ENCODE results near the gene TMEM200C. TPM values are rescaled to one million over a fixed set of nuclear protein-coding genes. Genes with fewer than 3 reads are reported as not detected.

Gene TMEM200C
- total and polyA plus RNA-seq, 10 of the 15 experiments (the other 5 are each of a cell fraction or from before 2014, with no cell fraction given): not detected

DNA sequence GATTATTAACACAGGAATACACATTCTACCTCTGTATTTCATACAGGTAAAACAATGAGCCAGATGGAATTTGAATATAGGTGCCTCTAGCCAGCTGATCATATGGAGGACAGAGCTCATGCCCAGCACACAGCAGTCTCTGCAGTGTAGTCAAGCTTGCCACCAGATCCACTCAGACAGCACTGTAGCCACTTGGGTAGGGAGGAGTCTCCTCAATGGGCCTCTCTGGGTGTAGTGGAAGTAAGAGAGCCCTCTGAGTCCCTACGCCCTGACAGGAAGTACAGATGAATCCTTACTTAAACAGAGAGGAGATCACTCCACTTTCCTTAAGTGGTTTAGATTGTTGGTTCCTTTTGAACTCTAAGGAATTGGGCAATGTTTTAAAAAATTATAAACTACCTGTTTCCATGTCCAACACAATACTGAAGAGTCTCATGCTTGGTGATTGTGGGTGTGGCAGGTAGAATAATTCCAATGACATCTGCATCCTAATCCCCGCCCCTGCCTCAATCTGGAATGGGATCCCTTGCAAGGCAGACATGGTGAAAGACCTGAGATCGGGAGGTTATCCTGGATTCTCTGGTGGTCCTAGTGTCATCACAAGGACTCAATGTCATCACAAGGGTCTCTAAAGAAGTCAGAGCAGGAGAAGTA is 23.0 kb upstream of the TMEM200C start (continued):
- no peak for TF ChIP-seq TAF1 (IDR thresholded peaks at IDR 0.05; ENCODE audit: borderline replicate concordance, low read depth, low read length)

DNA sequence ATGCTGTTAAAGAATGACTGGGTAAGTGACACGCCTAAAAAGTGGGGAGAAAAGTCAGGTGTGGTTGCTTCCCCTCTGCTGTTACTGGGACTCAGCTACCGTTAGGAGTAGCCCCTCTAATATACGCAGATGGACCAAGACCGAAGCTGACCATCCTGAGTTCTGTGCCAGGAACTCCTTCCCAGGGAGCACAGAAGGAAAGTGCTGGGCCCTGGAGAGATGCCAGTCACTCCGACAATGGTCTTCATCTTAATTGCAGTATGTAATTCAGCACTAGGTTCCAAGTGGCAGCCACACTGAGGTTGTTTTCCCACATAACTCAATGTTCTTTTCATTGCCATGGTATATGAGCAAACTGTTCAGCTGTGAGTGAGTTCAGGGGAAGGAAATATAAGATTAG is 19.6 kb upstream of the TMEM200C start:
- DNase-seq (ENCODE audit: low read depth, low spot score) (no peak), ATAC-seq (no peak), FAIRE-seq (no peak)
- H4K20me1 ChIP-seq (ENCODE audit: control insufficient read depth, insufficient read depth): no peaks in the 10 kb centered on the region
- no peaks in the 10 kb centered on the region for H3K79me2 ChIP-seq (ENCODE audit: control insufficient read depth, insufficient read depth, low read length)
- RAD21 ChIA-PET (ENCODE audit: unreplicated experiment): no interaction called here
- no peak overlapping the region for H3K27ac ChIP-seq (ENCODE audit: control insufficient read depth, insufficient read depth)
- H3K4me2 ChIP-seq (ENCODE audit: control insufficient read depth, insufficient read depth): no peak overlapping the region
- WGBS (ENCODE audit: insufficient coverage, insufficient replicate concordance, low lambda C conversion rate, missing lambda C conversion rate): 69% methylated on average over 5 of the region's 5 CpGs
- in situ Hi-C loops (cut with MboI): no loop called here
- no peak overlapping the region for H2AFZ ChIP-seq (ENCODE audit: control insufficient read depth, low read depth, low read length)
- no TSS peak for BruUV-seq (replicated peaks)
- no peak for TF ChIP-seq EED (IDR thresholded peaks at IDR 0.05; ENCODE audit: low read depth)
- TF ChIP-seq MXI1 (IDR thresholded peaks at IDR 0.05; ENCODE audit: low read depth, low read length): no peak
- TF ChIP-seq ZNF622 (IDR thresholded peaks at IDR 0.05): no peak
- POLR2A ChIA-PET: no interaction called here
- SMC1A ChIA-PET (ENCODE audit: uncharacterized antibody, unreplicated experiment): no interaction called here
- intact Hi-C loops (cut with micrococcal nuclease; ENCODE audit: unreplicated experiment): no loop called here
- peaks cover 0 to 2% of the 10 kb centered on the region in 2 experiments; a peak in 1 of 4 replicates for H3K27me3 ChIP-seq (replicated peaks in 1 of 2; ENCODE audit: control insufficient read depth in 2 of 2, insufficient read depth in 2 of 2, low read length in 1 of 2)
- H3K9ac ChIP-seq (ENCODE audit: control insufficient read depth, insufficient read depth, low read length): no peak overlapping the region
- no peaks in the 10 kb centered on the region for H3K4me1 ChIP-seq (ENCODE audit: control insufficient read depth, insufficient read depth, low read length)
- no peaks in the 10 kb centered on the region for H3K9me3 ChIP-seq (replicated peaks; ENCODE audit: control insufficient read depth, insufficient read depth, low read length)
- H3K4me3 ChIP-seq: no peak overlapping the region
- no peaks in the 10 kb centered on the region for H3K36me3 ChIP-seq (ENCODE audit: control insufficient read depth in 2 of 2, insufficient read depth in 2 of 2, low read length in 1 of 2)
- CTCF ChIA-PET: no interaction called here

DNA sequence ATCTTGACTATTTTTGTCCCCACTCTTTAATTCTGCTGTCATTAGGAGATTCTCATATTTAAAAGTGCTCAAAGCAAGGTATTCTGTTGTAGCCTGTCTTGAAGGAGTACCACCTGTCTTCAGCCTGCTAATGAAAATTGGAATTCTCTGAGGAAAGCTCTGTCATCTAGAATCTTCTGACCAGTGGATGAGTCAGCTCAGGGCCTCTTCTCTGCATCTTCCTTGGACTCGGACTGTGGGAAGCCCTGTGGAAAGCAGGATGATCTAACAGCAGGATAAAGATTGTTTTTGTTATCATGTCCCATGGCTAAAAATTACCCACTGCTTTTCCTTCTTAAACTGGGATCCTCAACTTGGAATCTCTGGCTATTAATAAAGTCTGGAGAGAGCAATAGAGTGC is 18.7 kb upstream of the TMEM200C start:
- no peak for ATAC-seq
- Histone ChIP-seq H3K36me3 (ENCODE audit: control insufficient read depth in 2 of 2, insufficient read depth in 2 of 2, low read length in 1 of 2) (no peaks in the 10 kb centered on the region), H3K27me3 (replicated peaks in 1 of 2; ENCODE audit: control insufficient read depth in 2 of 2, insufficient read depth in 2 of 2, low read length in 1 of 2) (peaks cover 0 to 2% of the 10 kb centered on the region in 2 experiments; a peak in 1 of 4 replicates), H2AFZ (ENCODE audit: control insufficient read depth, low read depth, low read length) (no peak overlapping the region), H3K4me2 (ENCODE audit: control insufficient read depth, insufficient read depth) (no peak overlapping the region), H3K79me2 (ENCODE audit: control insufficient read depth, insufficient read depth, low read length) (no peaks in the 10 kb centered on the region), H3K27ac (ENCODE audit: control insufficient read depth, insufficient read depth) (no peak overlapping the region), H4K20me1 (ENCODE audit: control insufficient read depth, insufficient read depth) (no peaks in the 10 kb centered on the region), H3K4me1 (ENCODE audit: control insufficient read depth, insufficient read depth, low read length) (no peaks in the 10 kb centered on the region), H3K9ac (ENCODE audit: control insufficient read depth, insufficient read depth, low read length) (no peak overlapping the region), H3K4me3 (no peak overlapping the region), H3K9me3 (replicated peaks; ENCODE audit: control insufficient read depth, insufficient read depth, low read length) (no peaks in the 10 kb centered on the region)
- intact Hi-C loops (cut with micrococcal nuclease; ENCODE audit: unreplicated experiment) (no loop called here), in situ Hi-C loops (cut with MboI) (no loop called here)
- no peak for FAIRE-seq
- ChIA-PET RAD21 (ENCODE audit: unreplicated experiment) (no interaction called here), POLR2A (no interaction called here), SMC1A (ENCODE audit: uncharacterized antibody, unreplicated experiment) (no interaction called here), CTCF (no interaction called here)
- BruUV-seq (replicated peaks): no TSS peak
- DNase-seq (ENCODE audit: low read depth, low spot score): no peak
- WGBS (ENCODE audit: insufficient coverage, insufficient replicate concordance, low lambda C conversion rate, missing lambda C conversion rate): 0% methylated on average over 1 of the region's 1 CpG
- TF ChIP-seq FOXM1 (IDR thresholded peaks at IDR 0.05; ENCODE audit: low read depth, low read length) (no peak), CREB1 (IDR thresholded peaks at IDR 0.05; ENCODE audit: low read depth) (no peak), SP1 (IDR thresholded peaks at IDR 0.05; ENCODE audit: low read depth, low read length) (no peak), ZNF217 (IDR thresholded peaks at IDR 0.05) (no peak), MEF2A (IDR thresholded peaks at IDR 0.05; ENCODE audit: insufficient read depth, low read depth, low read length) (no peak)
- TF ChIP-seq, protein P1, sequence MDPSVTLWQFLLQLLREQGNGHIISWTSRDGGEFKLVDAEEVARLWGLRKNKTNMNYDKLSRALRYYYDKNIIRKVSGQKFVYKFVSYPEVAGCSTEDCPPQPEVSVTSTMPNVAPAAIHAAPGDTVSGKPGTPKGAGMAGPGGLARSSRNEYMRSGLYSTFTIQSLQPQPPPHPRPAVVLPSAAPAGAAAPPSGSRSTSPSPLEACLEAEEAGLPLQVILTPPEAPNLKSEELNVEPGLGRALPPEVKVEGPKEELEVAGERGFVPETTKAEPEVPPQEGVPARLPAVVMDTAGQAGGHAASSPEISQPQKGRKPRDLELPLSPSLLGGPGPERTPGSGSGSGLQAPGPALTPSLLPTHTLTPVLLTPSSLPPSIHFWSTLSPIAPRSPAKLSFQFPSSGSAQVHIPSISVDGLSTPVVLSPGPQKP (IDR thresholded peaks at IDR 0.05; ENCODE audit: low read depth, low read length): no peak
- TF ChIP-seq, protein P2, sequence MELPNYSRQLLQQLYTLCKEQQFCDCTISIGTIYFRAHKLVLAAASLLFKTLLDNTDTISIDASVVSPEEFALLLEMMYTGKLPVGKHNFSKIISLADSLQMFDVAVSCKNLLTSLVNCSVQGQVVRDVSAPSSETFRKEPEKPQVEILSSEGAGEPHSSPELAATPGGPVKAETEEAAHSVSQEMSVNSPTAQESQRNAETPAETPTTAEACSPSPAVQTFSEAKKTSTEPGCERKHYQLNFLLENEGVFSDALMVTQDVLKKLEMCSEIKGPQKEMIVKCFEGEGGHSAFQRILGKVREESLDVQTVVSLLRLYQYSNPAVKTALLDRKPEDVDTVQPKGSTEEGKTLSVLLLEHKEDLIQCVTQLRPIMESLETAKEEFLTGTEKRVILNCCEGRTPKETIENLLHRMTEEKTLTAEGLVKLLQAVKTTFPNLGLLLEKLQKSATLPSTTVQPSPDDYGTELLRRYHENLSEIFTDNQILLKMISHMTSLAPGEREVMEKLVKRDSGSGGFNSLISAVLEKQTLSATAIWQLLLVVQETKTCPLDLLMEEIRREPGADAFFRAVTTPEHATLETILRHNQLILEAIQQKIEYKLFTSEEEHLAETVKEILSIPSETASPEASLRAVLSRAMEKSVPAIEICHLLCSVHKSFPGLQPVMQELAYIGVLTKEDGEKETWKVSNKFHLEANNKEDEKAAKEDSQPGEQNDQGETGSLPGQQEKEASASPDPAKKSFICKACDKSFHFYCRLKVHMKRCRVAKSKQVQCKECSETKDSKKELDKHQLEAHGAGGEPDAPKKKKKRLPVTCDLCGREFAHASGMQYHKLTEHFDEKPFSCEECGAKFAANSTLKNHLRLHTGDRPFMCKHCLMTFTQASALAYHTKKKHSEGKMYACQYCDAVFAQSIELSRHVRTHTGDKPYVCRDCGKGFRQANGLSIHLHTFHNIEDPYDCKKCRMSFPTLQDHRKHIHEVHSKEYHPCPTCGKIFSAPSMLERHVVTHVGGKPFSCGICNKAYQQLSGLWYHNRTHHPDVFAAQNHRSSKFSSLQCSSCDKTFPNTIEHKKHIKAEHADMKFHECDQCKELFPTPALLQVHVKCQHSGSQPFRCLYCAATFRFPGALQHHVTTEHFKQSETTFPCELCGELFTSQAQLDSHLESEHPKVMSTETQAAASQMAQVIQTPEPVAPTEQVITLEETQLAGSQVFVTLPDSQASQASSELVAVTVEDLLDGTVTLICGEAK (IDR thresholded peaks at IDR 0.05; ENCODE audit: borderline replicate concordance): no peak
- TF ChIP-seq, protein P3, sequence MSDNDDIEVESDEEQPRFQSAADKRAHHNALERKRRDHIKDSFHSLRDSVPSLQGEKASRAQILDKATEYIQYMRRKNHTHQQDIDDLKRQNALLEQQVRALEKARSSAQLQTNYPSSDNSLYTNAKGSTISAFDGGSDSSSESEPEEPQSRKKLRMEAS (IDR thresholded peaks at IDR 0.05; ENCODE audit: low read depth, low read length): no peak

Measured in GM12878 (cell line).